GM06990 (cell line): ENCODE results near the gene WBP2.

Experiments
- DNase-seq: peaks from one replicate; pipeline ENCODE4 v3.0.0-alpha.2; 2011; ENCODE audit not compliant: insufficient read length; ENCODE audit errors: extremely low read depth
- H3K27me3 ChIP-seq: replicated peaks from 2 replicates; pipeline ENCODE4 v1.6.0; 2011; ENCODE audit warnings: low read length; ENCODE audit not compliant: control insufficient read depth, insufficient read depth
- H3K36me3 ChIP-seq: 2 replicates; pipeline ENCODE4 v1.5.1; 2011; ENCODE audit warnings: low read length; ENCODE audit not compliant: control insufficient read depth, insufficient read depth
- H3K4me3 ChIP-seq: replicated peaks from 2 replicates; pipeline ENCODE4 v1.5.1; 2011; ENCODE audit warnings: low read depth, mild to moderate bottlenecking, control low read depth, low read length
- TF ChIP-seq, protein P1 (sequence below): IDR thresholded peaks from 2 replicates; pipeline ENCODE4 v1.5.1; 2011; ENCODE audit warnings: low read length, control low read depth, mild to moderate bottlenecking, inconsistent platforms; ENCODE audit not compliant: insufficient read depth, poor library complexity, severe bottlenecking

Gene WBP2

DNA sequence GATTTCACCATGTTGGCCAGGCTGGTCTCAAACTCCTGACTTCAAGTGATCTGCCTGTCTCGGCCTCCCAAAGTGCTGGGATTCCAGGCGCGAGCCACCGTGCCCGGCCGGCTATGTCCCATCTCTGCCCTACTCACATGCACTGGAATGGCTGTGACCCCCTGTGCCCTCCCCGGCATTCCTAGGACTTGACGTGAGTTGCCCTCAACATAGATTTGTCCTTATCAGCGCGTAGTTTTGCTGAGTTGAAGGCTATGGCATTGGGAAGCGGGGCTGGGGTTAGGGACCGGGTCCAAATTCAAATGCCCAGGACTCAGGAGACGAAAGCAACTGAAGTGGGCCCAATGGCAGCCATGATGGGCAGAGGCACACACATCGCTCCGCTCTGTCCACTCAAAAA, 16.7 kb downstream of the WBP2 start:
- no peaks in the 10 kb centered on the region for H3K27me3 ChIP-seq
- peaks cover 39% of the 10 kb centered on the region for H3K36me3 ChIP-seq

DNA sequence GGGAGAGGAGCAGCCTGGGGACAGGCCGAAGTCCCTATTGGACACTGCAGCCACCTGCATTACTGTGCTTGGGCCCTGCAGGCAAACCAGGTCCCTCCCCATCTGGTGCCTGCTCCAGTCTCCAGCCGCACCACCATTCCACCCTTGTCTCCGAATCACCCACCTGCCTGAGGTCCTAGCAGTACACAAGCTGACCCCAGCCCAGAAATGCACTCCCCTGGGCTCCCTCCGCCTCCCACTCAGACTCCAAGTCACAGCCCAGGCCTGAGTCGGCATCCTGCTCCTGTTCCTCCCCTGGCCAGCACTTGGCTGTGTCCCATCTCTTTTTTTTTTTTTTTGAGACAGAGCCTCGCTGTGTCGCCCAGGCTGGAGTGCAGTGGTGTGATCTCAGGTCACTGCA, 17.2 kb downstream of the WBP2 start:
- TF ChIP-seq, protein P1, sequence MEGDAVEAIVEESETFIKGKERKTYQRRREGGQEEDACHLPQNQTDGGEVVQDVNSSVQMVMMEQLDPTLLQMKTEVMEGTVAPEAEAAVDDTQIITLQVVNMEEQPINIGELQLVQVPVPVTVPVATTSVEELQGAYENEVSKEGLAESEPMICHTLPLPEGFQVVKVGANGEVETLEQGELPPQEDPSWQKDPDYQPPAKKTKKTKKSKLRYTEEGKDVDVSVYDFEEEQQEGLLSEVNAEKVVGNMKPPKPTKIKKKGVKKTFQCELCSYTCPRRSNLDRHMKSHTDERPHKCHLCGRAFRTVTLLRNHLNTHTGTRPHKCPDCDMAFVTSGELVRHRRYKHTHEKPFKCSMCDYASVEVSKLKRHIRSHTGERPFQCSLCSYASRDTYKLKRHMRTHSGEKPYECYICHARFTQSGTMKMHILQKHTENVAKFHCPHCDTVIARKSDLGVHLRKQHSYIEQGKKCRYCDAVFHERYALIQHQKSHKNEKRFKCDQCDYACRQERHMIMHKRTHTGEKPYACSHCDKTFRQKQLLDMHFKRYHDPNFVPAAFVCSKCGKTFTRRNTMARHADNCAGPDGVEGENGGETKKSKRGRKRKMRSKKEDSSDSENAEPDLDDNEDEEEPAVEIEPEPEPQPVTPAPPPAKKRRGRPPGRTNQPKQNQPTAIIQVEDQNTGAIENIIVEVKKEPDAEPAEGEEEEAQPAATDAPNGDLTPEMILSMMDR, result no peak
- H3K4me3 ChIP-seq, result no peak overlapping the region
- peaks cover 41% of the 10 kb centered on the region for H3K36me3 ChIP-seq
- no peak for DNase-seq
- no peaks in the 10 kb centered on the region for H3K27me3 ChIP-seq

More for the DNA sequence above, 16.7 kb downstream of the WBP2 start:
- TF ChIP-seq, protein P1, result no peak
- H3K4me3 ChIP-seq, result no peak overlapping the region
- DNase-seq, result no peak

DNA sequence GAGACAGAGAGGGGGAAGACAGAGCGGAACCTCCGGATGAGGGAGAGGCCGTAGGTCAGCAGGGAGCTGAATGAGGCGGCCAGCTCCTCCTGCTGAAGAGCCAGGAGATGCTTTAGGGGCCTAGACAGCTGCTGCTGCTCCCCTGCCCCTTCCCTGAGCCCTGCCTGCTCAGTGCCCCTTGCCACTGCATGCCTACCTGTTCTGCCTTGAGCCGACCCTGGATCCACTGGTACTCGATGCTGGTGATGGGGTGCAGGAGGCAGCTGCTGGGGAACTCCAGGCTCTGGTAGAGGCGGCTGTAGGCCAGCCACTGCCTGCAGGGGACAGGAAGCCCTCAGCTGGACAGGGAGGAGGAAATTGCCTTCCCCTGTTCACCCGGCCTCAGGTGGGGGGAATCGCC, 18.5 kb downstream of the WBP2 start:
- peaks cover 36% of the 10 kb centered on the region for H3K36me3 ChIP-seq
- H3K4me3 ChIP-seq, result no peak overlapping the region
- no peaks in the 10 kb centered on the region for H3K27me3 ChIP-seq
- DNase-seq, result no peak
- TF ChIP-seq, protein P1, result no peak

DNA sequence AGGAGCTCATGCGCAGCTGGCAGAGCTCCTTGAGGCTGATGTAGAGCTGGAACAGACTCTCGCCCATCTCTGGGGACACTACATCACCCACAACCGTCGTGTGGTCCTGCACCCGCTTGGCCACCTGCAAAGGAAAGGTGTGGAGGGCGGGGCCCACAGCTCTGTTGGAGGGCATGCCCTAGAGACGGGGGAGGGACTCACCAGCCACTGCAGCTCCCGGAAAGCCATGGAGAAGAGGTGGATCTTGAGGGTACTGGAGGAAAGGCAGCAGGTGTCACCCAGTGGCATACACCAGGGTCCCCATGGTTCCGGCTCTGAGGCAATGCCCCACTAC, 19.5 kb downstream of the WBP2 start:
- no peak for DNase-seq
- no peaks in the 10 kb centered on the region for H3K27me3 ChIP-seq
- no peak overlapping the region for H3K4me3 ChIP-seq
- peaks cover 35% of the 10 kb centered on the region for H3K36me3 ChIP-seq
- TF ChIP-seq, protein P1, result no peak

DNA sequence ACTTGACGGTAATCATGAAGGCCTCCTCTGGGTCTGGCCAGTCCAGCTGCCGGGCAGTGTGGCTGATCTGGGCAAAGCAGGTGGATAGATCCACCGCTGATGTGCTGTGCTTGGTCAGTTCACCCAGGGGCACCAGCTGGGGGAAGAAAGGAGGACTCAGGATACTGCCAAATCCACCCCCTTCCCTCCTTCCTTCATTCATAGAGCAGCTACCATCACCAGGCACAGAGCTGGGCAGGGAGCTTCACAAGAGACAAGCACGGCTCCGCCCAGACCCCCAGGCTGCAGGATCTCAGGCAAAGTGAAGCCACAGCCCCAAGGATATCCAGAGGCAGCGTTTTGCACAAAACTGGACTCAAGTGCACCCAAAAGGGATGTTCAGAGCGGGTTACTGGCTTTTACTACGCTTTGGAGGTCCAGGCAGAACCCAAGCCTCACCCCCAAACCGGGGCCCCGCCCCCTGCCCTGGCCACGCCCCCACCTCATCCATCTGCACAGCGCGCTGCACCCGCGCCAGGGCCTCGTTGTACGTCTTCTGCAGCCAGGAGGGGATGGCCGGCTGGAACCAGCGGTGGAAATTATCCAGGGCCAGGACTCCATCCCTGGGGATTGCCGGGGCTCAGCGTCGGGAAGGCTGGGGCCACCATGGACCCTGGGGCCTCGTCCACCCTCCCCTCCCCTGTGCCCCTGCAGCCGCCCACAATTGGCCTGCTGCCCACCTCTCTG, 20.0 kb downstream of the WBP2 start:
- H3K4me3 ChIP-seq, result no peak overlapping the region
- peaks cover 33% of the 10 kb centered on the region for H3K36me3 ChIP-seq
- no peaks in the 10 kb centered on the region for H3K27me3 ChIP-seq
- no peak for DNase-seq
- TF ChIP-seq, protein P1, result no peak
